ENCODE data around the gene KIAA1958. TPM values are rescaled to one million over a fixed set of nuclear protein-coding genes. Genes with fewer than 3 reads are reported as not detected.
A peak's percentile ranks its signal among the peaks of the same experiment; 100 is the strongest.

KIAA1958 gene
- 6.9 and 7.0 TPM in 2 replicates for total RNA-seq (2014; rRNA removed; shearing (Covaris generic); ENCODE audit: low replicate concordance)

DNA sequence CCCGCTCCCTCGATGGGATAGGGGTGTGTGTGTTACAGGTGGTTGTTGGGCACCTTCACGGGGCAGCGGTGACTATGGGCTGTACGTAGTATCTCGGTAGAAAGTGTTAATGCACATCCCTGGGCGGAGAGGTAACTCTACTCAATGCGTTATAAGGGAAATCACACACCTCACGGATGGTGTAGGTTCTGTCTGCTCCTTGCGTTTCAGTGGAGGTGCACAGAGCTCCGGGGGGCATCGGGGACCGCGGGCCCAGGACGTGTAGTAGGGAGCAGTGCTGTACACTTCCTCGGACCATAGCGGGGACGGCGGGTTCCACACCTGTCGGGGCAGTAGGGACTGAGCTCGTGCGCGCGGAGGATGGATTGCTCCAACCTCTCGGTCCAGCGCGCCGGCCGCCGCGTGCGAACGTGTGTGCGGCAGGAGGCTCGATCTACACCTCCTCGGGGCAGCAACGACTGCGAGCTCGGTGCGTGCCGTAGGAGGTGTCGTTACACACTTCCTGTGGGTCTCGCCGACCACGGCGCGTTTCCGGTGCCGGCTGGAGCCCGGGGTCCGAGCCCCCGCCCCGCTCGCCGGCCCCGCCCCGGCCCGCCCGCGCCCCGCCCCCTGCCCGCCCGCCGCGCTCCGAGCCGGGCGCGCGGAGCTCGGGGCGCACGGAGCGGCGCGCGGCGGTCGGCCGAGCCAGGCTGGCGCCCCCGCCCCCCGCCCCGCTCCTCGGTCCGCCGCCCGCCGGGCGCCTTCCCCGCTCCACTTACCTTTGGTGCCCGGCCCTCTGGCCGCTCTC, at the start of gene KIAA1958:
TSS of gene KIAA1958 (plus strand) at position 607 of the 787 bp plus-strand sequence. CDS start 87,254 bp downstream, outside the sequence.
- peak; percentile 63 for DNase-seq (ENCODE audit: low read depth)
- in situ Hi-C loops (cut with HindIII; ENCODE audit: low pct_unique_long_range_greater_than_20kb, low sequenced_read_pairs) = no loop called here

GRCh38 chr9:112437406-112437805, 49.2 kb upstream of the KIAA1958 start:
- DNase-seq (ENCODE audit: low read depth) = no peak
- in situ Hi-C loops (cut with HindIII; ENCODE audit: low pct_unique_long_range_greater_than_20kb, low sequenced_read_pairs) = no loop called here

DNA sequence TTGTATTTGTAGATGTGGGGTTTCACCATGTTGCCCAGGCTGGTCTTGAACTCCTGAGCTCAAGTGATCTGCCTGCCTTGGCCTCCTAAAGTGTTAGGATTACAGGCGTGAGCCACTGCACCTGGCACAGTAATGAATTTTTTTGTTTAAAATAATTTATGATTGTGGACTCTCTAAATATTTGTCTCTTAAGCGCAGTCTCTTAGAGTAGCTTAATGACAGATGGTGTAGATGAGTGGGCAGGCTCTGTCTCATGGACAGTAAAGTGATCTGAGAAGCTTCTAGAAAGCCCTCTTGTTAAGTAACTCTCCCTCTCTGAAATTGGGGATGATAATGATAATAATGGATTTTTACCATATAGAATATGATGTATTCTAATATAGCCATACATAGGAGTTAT, 47.5 kb upstream of the KIAA1958 start:
- in situ Hi-C loops (cut with HindIII; ENCODE audit: low pct_unique_long_range_greater_than_20kb, low sequenced_read_pairs) = no loop called here
- no peak for DNase-seq (ENCODE audit: low read depth)

GRCh38 chr9:112439825-112440224, 46.8 kb upstream of the KIAA1958 start:
- in situ Hi-C loops (cut with HindIII; ENCODE audit: low pct_unique_long_range_greater_than_20kb, low sequenced_read_pairs) = no loop called here
- no peak for DNase-seq (ENCODE audit: low read depth)

DNA sequence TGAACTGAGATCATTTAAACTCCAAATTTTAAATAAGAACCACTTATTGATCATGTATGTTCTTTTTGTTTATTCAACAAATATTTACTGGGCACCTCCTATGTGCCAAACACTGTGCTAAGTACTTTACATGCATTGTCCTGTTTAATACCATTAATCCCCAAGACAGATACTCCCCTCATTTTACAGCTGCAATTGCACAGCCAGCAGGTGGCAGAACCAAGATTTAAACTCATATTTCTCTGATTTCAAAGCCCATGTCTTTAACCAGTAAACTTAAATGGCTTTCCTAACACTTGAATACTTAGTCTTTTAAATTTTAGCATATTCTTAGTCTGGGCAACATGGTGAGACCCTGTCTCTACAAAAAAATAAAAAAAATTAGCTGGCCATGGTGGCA, 43.4 kb upstream of the KIAA1958 start:
- in situ Hi-C loops (cut with HindIII; ENCODE audit: low pct_unique_long_range_greater_than_20kb, low sequenced_read_pairs) = no loop called here
- no peak for DNase-seq (ENCODE audit: low read depth)

DNA sequence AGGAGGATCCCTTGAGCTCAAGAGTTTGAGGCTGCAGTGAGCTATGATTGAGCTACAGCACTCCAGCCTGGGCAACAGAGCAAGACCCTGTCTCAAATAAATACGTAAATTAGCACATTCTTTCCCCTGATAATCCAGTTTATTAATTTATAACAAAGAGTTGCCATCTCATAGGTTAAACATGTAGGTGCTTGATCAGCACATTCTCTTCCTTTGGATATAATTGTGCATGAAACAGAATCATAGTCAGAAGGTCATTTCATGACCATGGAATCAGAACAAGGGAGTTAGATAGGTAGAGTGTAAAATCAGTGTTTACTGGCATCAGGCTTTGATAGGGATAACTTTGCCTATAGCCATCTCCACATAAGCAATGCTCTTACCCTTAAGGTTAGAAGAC, 43.0 kb upstream of the KIAA1958 start:
- DNase-seq (ENCODE audit: low read depth) = no peak
- in situ Hi-C loops (cut with HindIII; ENCODE audit: low pct_unique_long_range_greater_than_20kb, low sequenced_read_pairs) = no loop called here

DNA sequence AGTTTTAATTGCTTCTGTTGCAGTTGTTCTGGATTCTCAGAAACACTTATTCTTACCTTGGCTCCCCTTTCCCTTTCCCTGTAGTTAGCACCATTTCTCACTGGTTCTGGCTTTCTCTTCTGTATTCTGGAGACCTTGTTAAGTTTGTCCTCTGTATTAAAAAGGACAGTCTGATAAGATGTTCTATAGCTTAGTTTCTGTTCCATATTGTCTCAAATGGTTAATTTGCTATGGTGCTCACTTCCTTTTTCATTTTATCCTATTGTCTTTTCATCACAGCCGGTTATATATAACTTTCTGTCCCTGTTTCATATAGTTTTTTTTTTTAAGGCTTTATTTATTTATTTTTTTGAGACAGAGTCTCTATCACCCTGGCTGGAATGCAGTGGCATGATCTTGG, 41.4 kb upstream of the KIAA1958 start:
- in situ Hi-C loops (cut with HindIII; ENCODE audit: low pct_unique_long_range_greater_than_20kb, low sequenced_read_pairs) = no loop called here
- DNase-seq (ENCODE audit: low read depth) = no peak

DNA sequence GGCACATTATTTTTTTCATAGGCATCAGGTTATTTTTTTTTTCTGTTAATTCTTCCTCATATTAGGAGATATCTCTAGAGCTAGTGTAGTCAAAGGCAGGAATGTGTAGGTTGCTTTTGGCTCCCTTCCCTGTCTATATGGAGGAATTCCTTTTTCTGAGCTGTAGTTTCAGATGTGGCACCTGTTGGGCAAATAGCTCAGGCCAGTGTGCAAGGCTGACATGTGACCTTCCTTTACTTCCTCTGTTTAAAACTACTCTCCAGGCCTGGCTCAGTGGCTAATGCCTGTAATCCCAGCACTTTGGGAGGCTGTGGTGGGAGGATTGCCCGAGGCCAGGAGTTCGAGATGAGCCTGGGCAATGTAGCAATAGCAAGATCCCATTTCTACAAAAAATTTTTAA, 40.5 kb upstream of the KIAA1958 start:
- in situ Hi-C loops (cut with HindIII; ENCODE audit: low pct_unique_long_range_greater_than_20kb, low sequenced_read_pairs) = no loop called here
- DNase-seq (ENCODE audit: low read depth) = no peak

DNA sequence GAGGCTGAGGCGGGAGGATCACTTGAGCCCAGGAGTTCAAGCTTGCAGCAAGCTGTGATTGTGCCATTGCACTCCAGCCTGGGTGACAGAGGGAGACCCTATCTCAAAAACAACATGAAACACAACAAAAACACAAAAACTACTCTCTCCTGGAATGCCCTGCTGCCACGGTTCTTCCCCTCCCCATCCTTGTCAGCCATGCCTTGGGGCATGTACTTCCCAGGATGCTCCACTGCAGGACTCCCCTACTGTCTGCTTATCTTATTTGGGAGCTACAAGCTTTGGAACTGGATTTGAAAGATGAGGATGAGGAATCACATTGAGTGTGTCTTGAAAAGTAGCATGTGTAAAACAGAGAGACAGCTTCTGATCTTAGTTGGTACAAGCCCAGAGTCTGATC, 40.1 kb upstream of the KIAA1958 start:
- DNase-seq (ENCODE audit: low read depth) = no peak
- in situ Hi-C loops (cut with HindIII; ENCODE audit: low pct_unique_long_range_greater_than_20kb, low sequenced_read_pairs) = no loop called here

DNA sequence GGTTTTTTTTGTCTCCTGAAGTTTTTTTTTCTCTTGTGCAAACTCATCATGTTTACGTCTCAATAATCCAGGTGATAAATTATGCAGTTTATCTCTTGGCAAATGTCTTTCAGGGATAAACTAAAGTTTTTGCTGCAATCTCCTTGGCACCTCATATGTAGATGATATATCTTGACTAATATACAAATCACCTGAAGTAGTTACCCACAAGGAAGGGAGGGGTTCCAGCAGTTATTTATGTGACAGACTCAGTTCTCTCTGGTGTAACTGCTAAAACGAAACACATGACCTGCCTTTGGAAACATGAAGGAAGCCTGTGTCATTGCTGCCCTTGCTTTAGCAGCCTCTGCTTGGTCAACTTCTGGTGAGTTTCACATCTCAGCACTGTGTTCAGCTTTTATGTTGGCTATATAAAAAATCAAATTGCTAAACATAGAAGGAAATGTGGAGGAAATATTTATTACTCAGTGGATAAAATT, 39.3 kb upstream of the KIAA1958 start:
- DNase-seq (ENCODE audit: low read depth) = no peak
- in situ Hi-C loops (cut with HindIII; ENCODE audit: low pct_unique_long_range_greater_than_20kb, low sequenced_read_pairs) = no loop called here

GRCh38 chr9:112462855-112463254, 23.8 kb upstream of the KIAA1958 start:
- in situ Hi-C loops (cut with HindIII; ENCODE audit: low pct_unique_long_range_greater_than_20kb, low sequenced_read_pairs) = no loop called here
- no peak for DNase-seq (ENCODE audit: low read depth)

DNA sequence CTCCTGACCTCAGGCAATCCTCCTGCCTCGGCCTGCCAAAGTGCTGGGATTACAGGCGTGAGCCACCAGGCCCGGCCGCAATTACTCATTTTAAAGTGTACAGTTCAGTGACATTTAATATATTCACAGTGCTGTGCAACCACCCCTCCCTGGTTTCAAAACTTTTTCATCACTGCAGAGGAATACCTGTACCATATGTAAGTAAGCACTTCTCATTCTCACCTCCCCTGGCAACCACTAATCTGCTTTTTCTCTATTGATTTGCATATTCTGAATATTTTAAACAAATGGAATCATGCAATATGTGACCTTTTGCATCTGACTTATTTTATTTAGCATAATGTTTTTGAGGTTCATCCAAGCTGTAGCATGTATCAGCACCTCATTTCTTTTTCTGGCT, 21.3 kb upstream of the KIAA1958 start:
- no peak for DNase-seq (ENCODE audit: low read depth)
- in situ Hi-C loops (cut with HindIII; ENCODE audit: low pct_unique_long_range_greater_than_20kb, low sequenced_read_pairs) = no loop called here

- in situ Hi-C loops (cut with HindIII; ENCODE audit: low pct_unique_long_range_greater_than_20kb, low sequenced_read_pairs) = no loop called here
- DNase-seq (ENCODE audit: low read depth) = no peak
Measured at GRCh38 chr9:112472996-112473395, 13.6 kb upstream of the KIAA1958 start.

- in situ Hi-C loops (cut with HindIII; ENCODE audit: low pct_unique_long_range_greater_than_20kb, low sequenced_read_pairs) = no loop called here
- DNase-seq (ENCODE audit: low read depth) = no peak
Measured at GRCh38 chr9:112473986-112474385, 12.6 kb upstream of the KIAA1958 start.

GRCh38 chr9:112475318-112475717, 11.3 kb upstream of the KIAA1958 start:
- no peak for DNase-seq (ENCODE audit: low read depth)
- in situ Hi-C loops (cut with HindIII; ENCODE audit: low pct_unique_long_range_greater_than_20kb, low sequenced_read_pairs) = no loop called here

GRCh38 chr9:112477330-112477729, 9.3 kb upstream of the KIAA1958 start:
- in situ Hi-C loops (cut with HindIII; ENCODE audit: low pct_unique_long_range_greater_than_20kb, low sequenced_read_pairs) = no loop called here
- DNase-seq (ENCODE audit: low read depth) = no peak

DNA sequence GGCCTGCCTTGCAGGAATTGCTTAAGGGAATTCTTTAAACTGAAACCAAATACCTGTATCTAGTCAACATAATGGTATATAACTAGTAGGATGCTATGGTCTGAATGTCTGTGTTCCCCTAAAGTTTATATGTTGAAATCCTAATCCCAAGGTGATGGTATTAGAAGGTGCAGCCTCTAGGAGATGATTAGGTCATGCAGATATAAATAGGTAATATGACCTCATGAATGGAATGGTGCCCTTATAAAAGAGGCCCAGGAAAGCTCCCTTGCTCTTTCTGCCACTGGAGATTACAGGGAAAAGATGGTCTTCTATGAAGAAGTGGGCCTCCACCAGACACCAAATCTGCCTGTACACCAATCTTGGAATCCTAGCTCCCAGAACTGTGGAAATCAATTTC, 7.4 kb upstream of the KIAA1958 start:
- in situ Hi-C loops (cut with HindIII; ENCODE audit: low pct_unique_long_range_greater_than_20kb, low sequenced_read_pairs) = no loop called here
- no peak for DNase-seq (ENCODE audit: low read depth)

DNA sequence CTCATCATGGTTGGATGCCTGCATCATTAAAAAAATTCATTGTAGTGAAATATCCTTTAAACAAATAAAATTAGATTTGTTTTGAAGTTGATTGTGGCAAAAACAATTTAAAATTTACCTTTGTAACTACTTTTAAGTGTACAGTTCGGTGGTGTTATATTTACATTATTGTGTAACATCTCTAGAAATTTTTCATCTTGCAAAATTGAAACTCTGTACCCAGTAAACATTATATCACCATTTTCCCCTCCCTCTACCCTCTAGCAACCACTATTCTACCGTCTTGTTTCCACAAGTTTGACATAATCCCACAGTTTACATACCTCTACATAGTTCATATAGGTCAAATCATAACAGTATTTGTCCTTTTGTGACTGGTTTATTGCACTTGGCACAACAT, 2.0 kb upstream of the KIAA1958 start:
- in situ Hi-C loops (cut with HindIII; ENCODE audit: low pct_unique_long_range_greater_than_20kb, low sequenced_read_pairs) = no loop called here
- DNase-seq (ENCODE audit: low read depth) = no peak

DNA sequence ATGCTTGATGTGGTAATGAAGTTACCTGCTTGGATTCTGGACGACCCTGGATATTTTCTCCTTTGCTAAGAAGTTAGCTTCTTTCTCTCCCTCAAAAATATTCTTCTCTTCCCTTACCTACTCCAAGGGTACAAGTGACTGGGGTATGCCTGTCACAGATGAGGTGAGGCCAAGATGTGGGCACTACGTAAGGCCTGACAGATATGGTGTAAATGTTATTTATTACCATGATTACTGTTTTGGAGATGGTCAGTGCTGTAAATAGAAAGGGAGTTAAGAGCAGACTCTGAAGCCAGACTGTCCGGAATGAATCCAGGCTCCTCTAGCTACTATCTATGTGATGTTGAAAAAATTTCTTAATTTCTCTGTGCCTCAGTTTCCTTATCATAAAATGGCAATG, 1.1 kb upstream of the KIAA1958 start:
- in situ Hi-C loops (cut with HindIII; ENCODE audit: low pct_unique_long_range_greater_than_20kb, low sequenced_read_pairs) = no loop called here
- DNase-seq (ENCODE audit: low read depth) = no peak

All from Caki2 (cell line).